HepG2 (cell line): ENCODE results near the gene NFIL3. TPM values are rescaled to one million over a fixed set of nuclear protein-coding genes. Genes with fewer than 3 reads are reported as not detected.

Experiments
- BHLHE40 ChIP-seq: IDR thresholded peaks from 2 replicates; pipeline ENCODE4 v1.6.1; 2011; ENCODE audit warnings: low read length, improper control_type of control experiment
- HMG20A ChIP-seq: IDR thresholded peaks from 2 replicates; pipeline ENCODE4 v1.6.1; 2016; ENCODE audit warnings: borderline replicate concordance
- IKZF1 ChIP-seq: fragments of 450-650 bp; IDR thresholded peaks from 2 replicates; pipeline ENCODE4 v1.7.1; 2016
- NCOA2 ChIP-seq: sonication (generic); formaldehyde crosslinking; IDR thresholded peaks from 2 replicates; pipeline ENCODE4 v1.8.0; 2022; ENCODE audit warnings: inconsistent platforms
- PAF1 ChIP-seq: IDR thresholded peaks from 2 replicates; pipeline ENCODE4 v1.6.1; 2016; ENCODE audit warnings: missing genetic modification reagents, missing compliant biosample characterization
- PAX8 ChIP-seq: sonication (generic); formaldehyde crosslinking; IDR thresholded peaks from 2 replicates; pipeline ENCODE4 v1.8.0; 2022; ENCODE audit warnings: mild to moderate bottlenecking, missing genetic modification reagents, borderline replicate concordance
- PCBP2 ChIP-seq: fragments of 200-400 bp; formaldehyde crosslinking; optimal IDR thresholded peaks from 2 replicates; pipeline ENCODE3; 2018; ENCODE audit warnings: low read length, low read depth; ENCODE audit not compliant: poor library complexity, severe bottlenecking
- PHF8 ChIP-seq: sonication (generic); formaldehyde crosslinking; IDR thresholded peaks from 2 replicates; pipeline ENCODE4 v1.5.0; 2020; ENCODE audit warnings: missing genetic modification reagents
- ZFAT ChIP-seq: sonication (generic); formaldehyde crosslinking; conservative IDR thresholded peaks from 2 replicates; pipeline ENCODE4 v1.8.1; 2023; ENCODE audit warnings: missing genetic modification reagents, inconsistent platforms
- ZNF7 ChIP-seq: IDR thresholded peaks from 2 replicates; pipeline ENCODE4 v1.6.1; 2016; ENCODE audit warnings: missing biosample characterization, missing genetic modification reagents
- ZNF724P ChIP-seq: sonication (generic); formaldehyde crosslinking; IDR thresholded peaks from 2 replicates; pipeline ENCODE4 v1.8.0; 2022; ENCODE audit warnings: missing genetic modification reagents, borderline replicate concordance
- ZNF772 ChIP-seq: sonication (generic); formaldehyde crosslinking; IDR thresholded peaks from 2 replicates; pipeline ENCODE4 v1.5.0; 2020; ENCODE audit warnings: mild to moderate bottlenecking, missing genetic modification reagents
- ZNF883 ChIP-seq: sonication (generic); formaldehyde crosslinking; IDR thresholded peaks from 2 replicates; pipeline ENCODE4 v1.5.1; 2020; ENCODE audit warnings: mild to moderate bottlenecking, missing genetic modification reagents; ENCODE audit errors: not compliant biosample characterization
- polyA plus RNA-seq, 8 experiments: library from polyadenylated mRNA; depleted of rRNA in 3 of 8; stranded (reverse) in 7 of 8; unstranded in 1 of 8; fragments of >200 nt; fragmentation: Illumina TruSeq in 4 of 8; extraction: Trizol in 4 of 8; gene quantifications; 2 replicates each; pipeline versions ENCODE4 v1.2.1 to v1.2.3, GENCODE V29; 2011 to 2016; ENCODE audit warnings: low read depth in 4 of 8, missing spikeins in 1 of 8, mixed read lengths in 1 of 8; ENCODE audit not compliant: insufficient read depth in 1 of 8
- total RNA-seq, 5 experiments: library from RNA; depleted of rRNA; stranded (reverse); fragments of >200 nt; fragmentation: Illumina TruSeq; extraction: Trizol; gene quantifications; 2 replicates each; pipeline ENCODE4 v1.2.3, GENCODE V29; 2016; ENCODE audit warnings: low read depth in 1 of 5
- TF ChIP-seq, protein P1 (sequence below), 2 experiments: IDR thresholded peaks; 2 replicates each; pipeline ENCODE4 v1.6.1; 2011 to 2012; ENCODE audit warnings: low read length in 2 of 2, borderline replicate concordance in 1 of 2, low read depth in 1 of 2, mild to moderate bottlenecking in 1 of 2, moderate library complexity in 1 of 2
- TF ChIP-seq, protein P2 (sequence below): IDR thresholded peaks from 2 replicates; pipeline ENCODE4 v1.6.1; 2016; ENCODE audit warnings: low read depth, borderline replicate concordance
- TF ChIP-seq, protein P3 (sequence below): sonication (generic); formaldehyde crosslinking; IDR thresholded peaks from 2 replicates; pipeline ENCODE4 v1.5.0; 2020; ENCODE audit warnings: mild to moderate bottlenecking, missing genetic modification reagents, borderline replicate concordance
- TF ChIP-seq, protein P4 (sequence below): sonication (generic); formaldehyde crosslinking; IDR thresholded peaks from 2 replicates; pipeline ENCODE4 v1.8.0; 2022; ENCODE audit warnings: missing genetic modification reagents, mild to moderate bottlenecking, inconsistent platforms, borderline replicate concordance
- TF ChIP-seq, protein P5 (sequence below): sonication (generic); formaldehyde crosslinking; IDR thresholded peaks from 2 replicates; pipeline ENCODE4 v1.8.1; 2023; ENCODE audit warnings: mild to moderate bottlenecking, inconsistent platforms, moderate library complexity, missing genetic modification reagents, borderline replicate concordance
- TF ChIP-seq, protein P6 (sequence below): sonication (generic); formaldehyde crosslinking; IDR thresholded peaks from 2 replicates; pipeline ENCODE4 v1.4.0; 2020; ENCODE audit warnings: mild to moderate bottlenecking, missing genetic modification reagents

Gene NFIL3
- total and polyA plus RNA-seq, 2 of the 13 experiments (the other 11 are each of a cell fraction or from before 2014, with no cell fraction given): 46.6 to 54.2 TPM

DNA sequence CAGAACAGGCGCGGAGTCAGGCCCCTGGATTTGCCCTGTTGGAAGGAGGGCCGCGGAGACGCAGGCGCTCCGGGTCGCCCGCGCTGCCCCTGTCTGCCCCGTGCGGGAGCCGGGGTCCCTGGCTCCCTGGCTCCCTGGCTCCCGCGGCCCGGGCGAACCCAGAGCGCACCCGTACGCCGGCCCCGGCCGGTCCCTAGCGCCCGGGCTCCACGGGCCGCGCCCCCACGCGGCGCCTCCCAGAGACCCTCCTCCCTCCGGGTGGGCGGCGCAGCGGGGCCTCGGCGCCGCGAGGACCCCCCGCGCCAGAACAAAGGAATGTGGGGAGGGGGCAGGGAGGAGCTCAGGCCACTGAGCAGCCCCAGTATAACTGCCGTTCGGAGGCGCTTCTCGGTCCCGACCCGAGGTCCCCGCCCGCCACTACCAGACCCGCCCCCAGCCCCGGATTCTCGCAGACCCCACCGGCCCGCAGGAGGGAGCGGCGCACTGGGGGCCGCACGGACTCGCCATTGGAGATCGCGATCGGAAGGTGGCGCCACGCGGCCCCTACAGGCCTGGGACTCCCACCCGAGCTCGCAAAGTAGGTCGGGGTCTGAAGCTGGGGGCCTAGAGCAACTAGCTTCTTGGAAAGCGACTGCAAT, 2.4 kb downstream of the NFIL3 start (continued):
- TF ChIP-seq, protein P1, sequence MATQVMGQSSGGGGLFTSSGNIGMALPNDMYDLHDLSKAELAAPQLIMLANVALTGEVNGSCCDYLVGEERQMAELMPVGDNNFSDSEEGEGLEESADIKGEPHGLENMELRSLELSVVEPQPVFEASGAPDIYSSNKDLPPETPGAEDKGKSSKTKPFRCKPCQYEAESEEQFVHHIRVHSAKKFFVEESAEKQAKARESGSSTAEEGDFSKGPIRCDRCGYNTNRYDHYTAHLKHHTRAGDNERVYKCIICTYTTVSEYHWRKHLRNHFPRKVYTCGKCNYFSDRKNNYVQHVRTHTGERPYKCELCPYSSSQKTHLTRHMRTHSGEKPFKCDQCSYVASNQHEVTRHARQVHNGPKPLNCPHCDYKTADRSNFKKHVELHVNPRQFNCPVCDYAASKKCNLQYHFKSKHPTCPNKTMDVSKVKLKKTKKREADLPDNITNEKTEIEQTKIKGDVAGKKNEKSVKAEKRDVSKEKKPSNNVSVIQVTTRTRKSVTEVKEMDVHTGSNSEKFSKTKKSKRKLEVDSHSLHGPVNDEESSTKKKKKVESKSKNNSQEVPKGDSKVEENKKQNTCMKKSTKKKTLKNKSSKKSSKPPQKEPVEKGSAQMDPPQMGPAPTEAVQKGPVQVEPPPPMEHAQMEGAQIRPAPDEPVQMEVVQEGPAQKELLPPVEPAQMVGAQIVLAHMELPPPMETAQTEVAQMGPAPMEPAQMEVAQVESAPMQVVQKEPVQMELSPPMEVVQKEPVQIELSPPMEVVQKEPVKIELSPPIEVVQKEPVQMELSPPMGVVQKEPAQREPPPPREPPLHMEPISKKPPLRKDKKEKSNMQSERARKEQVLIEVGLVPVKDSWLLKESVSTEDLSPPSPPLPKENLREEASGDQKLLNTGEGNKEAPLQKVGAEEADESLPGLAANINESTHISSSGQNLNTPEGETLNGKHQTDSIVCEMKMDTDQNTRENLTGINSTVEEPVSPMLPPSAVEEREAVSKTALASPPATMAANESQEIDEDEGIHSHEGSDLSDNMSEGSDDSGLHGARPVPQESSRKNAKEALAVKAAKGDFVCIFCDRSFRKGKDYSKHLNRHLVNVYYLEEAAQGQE (IDR thresholded peaks at IDR 0.05; ENCODE audit: borderline replicate concordance in 1 of 2, low read depth in 1 of 2, low read length in 2 of 2): no peak
- TF ChIP-seq, protein P2, sequence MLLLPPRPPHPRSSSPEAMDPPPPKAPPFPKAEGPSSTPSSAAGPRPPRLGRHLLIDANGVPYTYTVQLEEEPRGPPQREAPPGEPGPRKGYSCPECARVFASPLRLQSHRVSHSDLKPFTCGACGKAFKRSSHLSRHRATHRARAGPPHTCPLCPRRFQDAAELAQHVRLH: no peak
- TF ChIP-seq NCOA2 (CRISPR knock-in tag): no peak; the same call in 1 of the 2 replicates
- TF ChIP-seq, protein P3, sequence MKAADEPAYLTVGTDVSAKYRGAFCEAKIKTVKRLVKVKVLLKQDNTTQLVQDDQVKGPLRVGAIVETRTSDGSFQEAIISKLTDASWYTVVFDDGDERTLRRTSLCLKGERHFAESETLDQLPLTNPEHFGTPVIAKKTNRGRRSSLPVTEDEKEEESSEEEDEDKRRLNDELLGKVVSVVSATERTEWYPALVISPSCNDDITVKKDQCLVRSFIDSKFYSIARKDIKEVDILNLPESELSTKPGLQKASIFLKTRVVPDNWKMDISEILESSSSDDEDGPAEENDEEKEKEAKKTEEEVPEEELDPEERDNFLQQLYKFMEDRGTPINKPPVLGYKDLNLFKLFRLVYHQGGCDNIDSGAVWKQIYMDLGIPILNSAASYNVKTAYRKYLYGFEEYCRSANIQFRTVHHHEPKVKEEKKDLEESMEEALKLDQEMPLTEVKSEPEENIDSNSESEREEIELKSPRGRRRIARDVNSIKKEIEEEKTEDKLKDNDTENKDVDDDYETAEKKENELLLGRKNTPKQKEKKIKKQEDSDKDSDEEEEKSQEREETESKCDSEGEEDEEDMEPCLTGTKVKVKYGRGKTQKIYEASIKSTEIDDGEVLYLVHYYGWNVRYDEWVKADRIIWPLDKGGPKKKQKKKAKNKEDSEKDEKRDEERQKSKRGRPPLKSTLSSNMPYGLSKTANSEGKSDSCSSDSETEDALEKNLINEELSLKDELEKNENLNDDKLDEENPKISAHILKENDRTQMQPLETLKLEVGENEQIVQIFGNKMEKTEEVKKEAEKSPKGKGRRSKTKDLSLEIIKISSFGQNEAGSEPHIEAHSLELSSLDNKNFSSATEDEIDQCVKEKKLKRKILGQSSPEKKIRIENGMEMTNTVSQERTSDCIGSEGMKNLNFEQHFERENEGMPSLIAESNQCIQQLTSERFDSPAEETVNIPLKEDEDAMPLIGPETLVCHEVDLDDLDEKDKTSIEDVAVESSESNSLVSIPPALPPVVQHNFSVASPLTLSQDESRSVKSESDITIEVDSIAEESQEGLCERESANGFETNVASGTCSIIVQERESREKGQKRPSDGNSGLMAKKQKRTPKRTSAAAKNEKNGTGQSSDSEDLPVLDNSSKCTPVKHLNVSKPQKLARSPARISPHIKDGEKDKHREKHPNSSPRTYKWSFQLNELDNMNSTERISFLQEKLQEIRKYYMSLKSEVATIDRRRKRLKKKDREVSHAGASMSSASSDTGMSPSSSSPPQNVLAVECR: no peak
- TF ChIP-seq IKZF1: no peak
- no peak for TF ChIP-seq PAX8
- TF ChIP-seq ZNF772 (CRISPR knock-in tag): no peak
- TF ChIP-seq ZNF883 (CRISPR knock-in tag): no peak
- no peak for TF ChIP-seq ZNF7 (CRISPR knock-in tag)
- 0 out of 2 replicates have a peak, but pooled peaks have one; percentile 43 for TF ChIP-seq PAF1 (CRISPR knock-in tag)
- peak; percentile 50; the same call in 1 of the 2 replicates for TF ChIP-seq PHF8
- TF ChIP-seq BHLHE40: no peak
- no peak for TF ChIP-seq ZFAT (CRISPR knock-in tag)
- TF ChIP-seq, protein P4, sequence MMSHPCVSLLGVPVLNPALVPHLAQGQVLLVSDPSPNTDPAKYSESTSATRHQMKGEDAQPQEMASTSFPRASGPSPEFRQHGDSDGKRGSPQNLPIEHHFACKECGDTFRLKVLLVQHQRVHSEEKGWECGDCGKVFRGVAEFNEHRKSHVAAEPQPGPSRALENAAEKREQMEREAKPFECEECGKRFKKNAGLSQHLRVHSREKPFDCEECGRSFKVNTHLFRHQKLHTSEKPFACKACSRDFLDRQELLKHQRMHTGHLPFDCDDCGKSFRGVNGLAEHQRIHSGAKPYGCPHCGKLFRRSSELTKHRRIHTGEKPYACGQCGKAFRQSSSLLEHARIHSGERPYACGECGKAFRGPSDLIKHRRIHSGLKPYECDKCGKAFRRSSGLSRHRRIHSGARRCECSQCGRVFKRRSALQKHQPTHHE: no peak
- TF ChIP-seq, protein P5, sequence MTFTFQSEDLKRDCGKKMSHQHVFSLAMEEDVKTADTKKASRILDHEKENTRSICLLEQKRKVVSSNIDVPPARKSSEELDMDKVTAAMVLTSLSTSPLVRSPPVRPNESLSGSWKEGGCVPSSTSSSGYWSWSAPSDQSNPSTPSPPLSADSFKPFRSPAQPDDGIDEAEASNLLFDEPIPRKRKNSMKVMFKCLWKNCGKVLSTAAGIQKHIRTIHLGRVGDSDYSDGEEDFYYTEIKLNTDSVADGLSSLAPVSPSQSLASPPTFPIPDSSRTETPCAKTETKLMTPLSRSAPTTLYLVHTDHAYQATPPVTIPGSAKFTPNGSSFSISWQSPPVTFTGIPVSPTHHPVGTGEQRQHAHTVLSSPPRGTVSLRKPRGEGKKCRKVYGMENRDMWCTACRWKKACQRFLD (CRISPR knock-in tag): no peak
- TF ChIP-seq PCBP2: no peak
- TF ChIP-seq, protein P6, sequence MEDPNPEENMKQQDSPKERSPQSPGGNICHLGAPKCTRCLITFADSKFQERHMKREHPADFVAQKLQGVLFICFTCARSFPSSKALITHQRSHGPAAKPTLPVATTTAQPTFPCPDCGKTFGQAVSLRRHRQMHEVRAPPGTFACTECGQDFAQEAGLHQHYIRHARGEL (CRISPR knock-in tag): no peak
- no peak for TF ChIP-seq ZNF724P
- TF ChIP-seq HMG20A: no peak
